Neuronal stem cell (in vitro differentiated cells): ENCODE measurements around the gene PROZ.

ENCODE experiments used
- DNase-seq: peaks from one replicate; pipeline ENCODE4 v3.0.0-alpha.2; 2013; ENCODE audit warnings: low spot score
- H2AFZ ChIP-seq: one replicate; pipeline ENCODE4 v1.6.1; 2013; ENCODE audit warnings: mild to moderate bottlenecking, low read length, inconsistent platforms
- H2AK5ac ChIP-seq: 2 replicates; pipeline ENCODE4 v1.6.1; 2013; ENCODE audit warnings: low read depth, mild to moderate bottlenecking, inconsistent platforms, low read length, moderate library complexity, mixed read lengths
- H2BK120ac ChIP-seq: 2 replicates; pipeline ENCODE4 v1.6.1; 2013; ENCODE audit warnings: low read depth, mild to moderate bottlenecking, inconsistent platforms, low read length, moderate library complexity, mixed read lengths
- H2BK12ac ChIP-seq: one replicate; pipeline ENCODE4 v1.6.1; 2013; ENCODE audit warnings: low read length, inconsistent platforms
- H2BK15ac ChIP-seq: 2 replicates; pipeline ENCODE4 v1.6.1; 2013; ENCODE audit warnings: mild to moderate bottlenecking, low read length, inconsistent platforms, mixed read lengths
- H2BK5ac ChIP-seq: one replicate; pipeline ENCODE4 v1.6.1; 2013; ENCODE audit warnings: inconsistent platforms, mild to moderate bottlenecking, low read length, moderate library complexity
- H3K14ac ChIP-seq: one replicate; pipeline ENCODE4 v1.6.1; 2013; ENCODE audit warnings: low read length, inconsistent platforms
- H3K18ac ChIP-seq: 2 replicates; pipeline ENCODE4 v1.6.1; 2013; ENCODE audit warnings: low read length, inconsistent platforms
- H3K23ac ChIP-seq: 2 replicates; pipeline ENCODE4 v1.6.1; 2013; ENCODE audit warnings: low read depth, mild to moderate bottlenecking, mixed read lengths, low read length, inconsistent platforms; ENCODE audit not compliant: poor library complexity
- H3K27ac ChIP-seq: replicated peaks from 3 replicates; pipeline ENCODE4 v1.5.1; 2013; ENCODE audit warnings: low read length, inconsistent platforms
- H3K27me3 ChIP-seq, 3 experiments: 2 replicates each; pipeline ENCODE4 v1.6.1; 2013; ENCODE audit warnings: low read length in 3 of 3, mild to moderate bottlenecking in 2 of 3, inconsistent platforms in 1 of 3, low read depth in 1 of 3, mixed read lengths in 1 of 3, moderate library complexity in 1 of 3; ENCODE audit not compliant: control insufficient read depth in 3 of 3, insufficient read depth in 3 of 3
- H3K36me3 ChIP-seq, 2 donors: replicated peaks in 1 of 2; 2 replicates each; pipeline ENCODE4 v1.6.1; 2013; ENCODE audit warnings: low read length in 2 of 2; ENCODE audit not compliant: control insufficient read depth in 2 of 2, insufficient read depth in 2 of 2
- H3K4ac ChIP-seq: 2 replicates; pipeline ENCODE4 v1.6.1; 2013; ENCODE audit warnings: inconsistent platforms, mild to moderate bottlenecking, low read length, moderate library complexity
- H3K4me1 ChIP-seq, 2 donors: 1 replicate in 1 of 2; 2 replicates in 1 of 2; pipeline ENCODE4 v1.6.1; 2013; ENCODE audit warnings: low read length in 2 of 2, low read depth in 1 of 2; ENCODE audit not compliant: control insufficient read depth in 2 of 2, insufficient read depth in 1 of 2
- H3K4me2 ChIP-seq: one replicate; pipeline ENCODE4 v1.6.1; 2013; ENCODE audit warnings: mild to moderate bottlenecking, low read length, inconsistent platforms; ENCODE audit not compliant: insufficient read depth, poor library complexity, severe bottlenecking
- H3K4me3 ChIP-seq, 2 donors: 2 replicates each; pipeline ENCODE4 v1.5.1; 2013; ENCODE audit warnings: low read length in 2 of 2, mild to moderate bottlenecking in 2 of 2, inconsistent platforms in 1 of 2, moderate library complexity in 1 of 2
- H3K79me1 ChIP-seq: one replicate; pipeline ENCODE4 v1.6.1; 2013; ENCODE audit warnings: low read depth, mild to moderate bottlenecking, inconsistent platforms, low read length, moderate library complexity
- H3K9ac ChIP-seq: one replicate; pipeline ENCODE4 v1.6.1; 2013; ENCODE audit warnings: mild to moderate bottlenecking, low read depth, low read length, inconsistent platforms; ENCODE audit not compliant: poor library complexity
- H3K9me3 ChIP-seq, 2 donors: replicated peaks in 1 of 2; 2 replicates each; pipeline versions ENCODE3 to v1.6.1; 2013; ENCODE audit warnings: low read length in 2 of 2, mild to moderate bottlenecking in 2 of 2, inconsistent platforms in 1 of 2, low read depth in 1 of 2, mixed read lengths in 1 of 2, moderate library complexity in 1 of 2; ENCODE audit not compliant: control insufficient read depth in 2 of 2, insufficient read depth in 1 of 2
- H4K8ac ChIP-seq: one replicate; pipeline ENCODE4 v1.6.1; 2013; ENCODE audit warnings: low read depth, mild to moderate bottlenecking, inconsistent platforms, low read length, moderate library complexity
- H4K91ac ChIP-seq: one replicate; pipeline ENCODE4 v1.6.1; 2013; ENCODE audit warnings: low read length, low read depth, mild to moderate bottlenecking, inconsistent platforms; ENCODE audit not compliant: poor library complexity
- WGBS, 2 donors: extraction: QIAGEN DNeasy Blood & Tissue Kit; methylation state at CpG; one replicate each; pipeline ENCODE4 v1.1.7; 2013; ENCODE audit warnings: missing lambda C conversion rate in 2 of 2, mixed read lengths in 1 of 2; ENCODE audit not compliant: insufficient read length in 2 of 2, insufficient replicate concordance in 1 of 2; ENCODE audit errors: extremely low coverage in 2 of 2; 5-methylcytosine and 5-hydroxymethylcytosine counted together

Gene PROZ

GRCh38 chr13:113218586-113218985 lies 60.1 kb downstream of the PROZ start:
- no peak overlapping the region for H3K23ac ChIP-seq
- peaks cover 11 to 14% of the 10 kb centered on the region in 2 donors for H3K4me1 ChIP-seq
- H4K91ac ChIP-seq: no peak overlapping the region
- no CpG with 5 or more reads among the region's 3 CpGs for WGBS, 2 donors
- H3K9me3 ChIP-seq: peaks cover 0 to 3% of the 10 kb centered on the region in 2 donors
- H3K36me3 ChIP-seq: peaks cover 30 to 59% of the 10 kb centered on the region in 2 donors
- no peak overlapping the region for H3K4me3 ChIP-seq
- no peak overlapping the region for H3K9ac ChIP-seq
- H2AK5ac ChIP-seq: no peak overlapping the region
- H2BK120ac ChIP-seq: no peak overlapping the region
- H2BK15ac ChIP-seq: no peak overlapping the region
- H3K4ac ChIP-seq: no peak overlapping the region
- no peak overlapping the region for H3K4me2 ChIP-seq
- H4K8ac ChIP-seq: no peak overlapping the region
- H2BK12ac ChIP-seq: no peak overlapping the region
- H3K79me1 ChIP-seq: peaks cover 14% of the 10 kb centered on the region
- no peak for DNase-seq
- H3K14ac ChIP-seq: no peak overlapping the region
- no peak overlapping the region for H2BK5ac ChIP-seq
- no peak overlapping the region for H2AFZ ChIP-seq
- H3K27me3 ChIP-seq: no peaks in the 10 kb centered on the region
- no peak overlapping the region for H3K18ac ChIP-seq
- H3K27ac ChIP-seq: no peak overlapping the region

- H3K4me3 ChIP-seq: no peak overlapping the region
- H3K36me3 ChIP-seq: peaks cover 31 to 60% of the 10 kb centered on the region in 2 donors
- no peaks in the 10 kb centered on the region for H3K27me3 ChIP-seq
- H2BK12ac ChIP-seq: no peak overlapping the region
- WGBS, 2 donors: no CpG with 5 or more reads among the region's 14 CpGs
- DNase-seq: no peak
- H2AFZ ChIP-seq: no peak overlapping the region
- no peak overlapping the region for H4K91ac ChIP-seq
- no peak overlapping the region for H2BK15ac ChIP-seq
- peak overlapping the region; percentile 26 for H3K9ac ChIP-seq
- H3K79me1 ChIP-seq: peaks cover 14% of the 10 kb centered on the region
- H3K4me2 ChIP-seq: no peak overlapping the region
- no peak overlapping the region for H3K4ac ChIP-seq
- H4K8ac ChIP-seq: no peak overlapping the region
- H2BK5ac ChIP-seq: no peak overlapping the region
- H3K18ac ChIP-seq: no peak overlapping the region
- no peak overlapping the region for H3K27ac ChIP-seq
- H3K14ac ChIP-seq: no peak overlapping the region
- H2AK5ac ChIP-seq: no peak overlapping the region
- H3K23ac ChIP-seq: peak overlapping the region; percentile 13
- H2BK120ac ChIP-seq: no peak overlapping the region
- peaks cover 0 to 3% of the 10 kb centered on the region in 2 donors for H3K9me3 ChIP-seq
- peaks cover 11 to 14% of the 10 kb centered on the region in 2 donors for H3K4me1 ChIP-seq
These were observed 61.0 kb downstream of the PROZ start for GRCh38 chr13:113219256-113219940.

GRCh38 chr13:113220141-113220598 lies 61.7 kb downstream of the PROZ start:
- Histone ChIP-seq H3K23ac (no peak overlapping the region), H2BK5ac (no peak overlapping the region), H3K14ac (no peak overlapping the region), H3K18ac (no peak overlapping the region), H3K9ac (no peak overlapping the region), H3K27ac (no peak overlapping the region), H4K91ac (no peak overlapping the region), H2AK5ac (no peak overlapping the region), H3K4me3 (no peak overlapping the region), H4K8ac (no peak overlapping the region), H2BK120ac (no peak overlapping the region), H3K79me1 (peaks cover 14% of the 10 kb centered on the region), H3K4ac (no peak overlapping the region), H3K4me2 (no peak overlapping the region), H3K4me1 (peaks cover 11 to 13% of the 10 kb centered on the region in 2 donors), H2BK15ac (no peak overlapping the region), H3K27me3 (no peaks in the 10 kb centered on the region), H3K36me3 (peaks cover 31 to 65% of the 10 kb centered on the region in 2 donors), H2AFZ (no peak overlapping the region), H2BK12ac (no peak overlapping the region), H3K9me3 (peaks cover 0 to 3% of the 10 kb centered on the region in 2 donors)
- no CpG with 5 or more reads among the region's 13 CpGs for WGBS, 2 donors
- no peak for DNase-seq

DNA sequence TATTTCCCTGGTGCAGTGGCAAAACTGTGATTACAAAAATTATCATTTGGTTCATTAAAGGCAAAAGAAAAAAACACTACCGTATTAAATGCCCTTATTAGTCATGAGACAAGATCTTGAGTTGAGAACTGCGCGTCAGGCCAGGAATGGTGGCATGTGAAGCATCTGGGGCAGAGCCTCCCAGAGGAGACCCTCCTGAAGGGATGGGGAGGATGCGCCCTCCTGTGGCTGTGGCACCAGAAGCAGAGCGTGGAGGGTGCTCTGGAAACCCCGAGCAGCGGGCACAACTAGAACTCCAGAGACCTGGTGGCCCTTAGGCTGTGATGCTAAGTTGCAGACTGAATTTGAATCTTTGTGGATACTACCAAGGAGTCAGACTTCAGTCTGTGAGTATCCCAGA lies 62.4 kb downstream of the PROZ start:
- Histone ChIP-seq H2BK120ac (no peak overlapping the region), H3K14ac (no peak overlapping the region), H3K27ac (no peak overlapping the region), H3K4me2 (no peak overlapping the region), H2BK12ac (no peak overlapping the region), H2BK15ac (no peak overlapping the region), H3K9ac (no peak overlapping the region), H4K8ac (no peak overlapping the region), H2AK5ac (no peak overlapping the region), H2BK5ac (no peak overlapping the region), H3K18ac (no peak overlapping the region), H3K4me1 (peaks cover 8 to 11% of the 10 kb centered on the region in 2 donors), H3K79me1 (peaks cover 10% of the 10 kb centered on the region), H3K4ac (no peak overlapping the region), H3K4me3 (no peak overlapping the region), H3K9me3 (peaks cover 0 to 2% of the 10 kb centered on the region in 2 donors), H4K91ac (no peak overlapping the region), H3K23ac (no peak overlapping the region), H2AFZ (no peak overlapping the region), H3K27me3 (no peaks in the 10 kb centered on the region), H3K36me3 (peaks cover 31 to 72% of the 10 kb centered on the region in 2 donors)
- WGBS, 2 donors: no CpG with 5 or more reads among the region's 7 CpGs
- DNase-seq: no peak
